Prostate gland (tissue), 2 donors: ENCODE results near the gene FIBCD1. TPM values are rescaled to one million over a fixed set of nuclear protein-coding genes. Genes with fewer than 3 reads are reported as not detected.

Experiments used
- DNase-seq: peaks from one replicate; pipeline ENCODE4 v3.0.0-alpha.2; 2019; ENCODE audit warnings: low spot score
- H3K27ac ChIP-seq, 2 donors: fragments of 200-600 bp; sonication (generic); 2 replicates each; pipeline ENCODE4 v1.5.1; 2017 to 2019
- H3K27me3 ChIP-seq: fragments of 200-600 bp; sonication (generic); replicated peaks from 2 replicates; pipeline ENCODE4 v1.5.1; 2019; ENCODE audit not compliant: insufficient read depth
- H3K36me3 ChIP-seq, 2 donors: fragments of 200-600 bp; sonication (generic); 1 replicate in 1 of 2; 2 replicates in 1 of 2; pipeline versions ENCODE4 v1.5.1 to v1.8.1; 2017 to 2019
- H3K4me1 ChIP-seq: fragments of 200-600 bp; sonication (generic); replicated peaks from 2 replicates; pipeline ENCODE4 v1.5.1; 2019
- H3K4me3 ChIP-seq, 2 donors: fragments of 200-600 bp; sonication (generic); 2 replicates each; pipeline ENCODE4 v1.5.1; 2017 to 2019
- H3K9me3 ChIP-seq: fragments of 200-600 bp; sonication (generic); 2 replicates; pipeline ENCODE4 v1.5.1; 2017
- POLR2A ChIP-seq: fragments of 450-650 bp; IDR thresholded peaks from one replicate; pipeline ENCODE4 v1.6.1; 2016; ENCODE audit warnings: antibody characterized with exemption, mild to moderate bottlenecking
- POLR2AphosphoS5 ChIP-seq: sonication (generic); formaldehyde crosslinking; IDR thresholded peaks from one replicate; pipeline ENCODE4 v1.6.1; 2017; ENCODE audit warnings: antibody characterized with exemption
- WGBS: methylation state at CpG from one replicate; pipeline ENCODE4 v1.1.5; 2018; 5-methylcytosine and 5-hydroxymethylcytosine counted together
- intact Hi-C: fragments of 100-400 bp; cut with DNase I; formaldehyde crosslinking; loops from one replicate; pipeline ENCODE4 v1.14.2; 2022
- total RNA-seq, 2 donors: library from RNA; depleted of rRNA; stranded (reverse); fragments of >200 nt; gene quantifications; one replicate each; pipeline ENCODE4 v1.1.0, GENCODE V29; 2016
- TF ChIP-seq, protein P1 (sequence below), 4 experiments: fragments of 200-600 bp in 2 of 4; fragments of 450-650 bp in 2 of 4; sonication (generic) in 2 of 4; IDR thresholded peaks; 1 replicate in 3 of 4; 2 replicates in 1 of 4; pipeline ENCODE4 v1.5.1; 2016 to 2019; ENCODE audit warnings: antibody characterized with exemption in 4 of 4, mild to moderate bottlenecking in 2 of 4, moderate library complexity in 2 of 4

Gene FIBCD1
- total RNA-seq, 2 donors from 2014 or later = 0.36 to 13.2 TPM

DNA sequence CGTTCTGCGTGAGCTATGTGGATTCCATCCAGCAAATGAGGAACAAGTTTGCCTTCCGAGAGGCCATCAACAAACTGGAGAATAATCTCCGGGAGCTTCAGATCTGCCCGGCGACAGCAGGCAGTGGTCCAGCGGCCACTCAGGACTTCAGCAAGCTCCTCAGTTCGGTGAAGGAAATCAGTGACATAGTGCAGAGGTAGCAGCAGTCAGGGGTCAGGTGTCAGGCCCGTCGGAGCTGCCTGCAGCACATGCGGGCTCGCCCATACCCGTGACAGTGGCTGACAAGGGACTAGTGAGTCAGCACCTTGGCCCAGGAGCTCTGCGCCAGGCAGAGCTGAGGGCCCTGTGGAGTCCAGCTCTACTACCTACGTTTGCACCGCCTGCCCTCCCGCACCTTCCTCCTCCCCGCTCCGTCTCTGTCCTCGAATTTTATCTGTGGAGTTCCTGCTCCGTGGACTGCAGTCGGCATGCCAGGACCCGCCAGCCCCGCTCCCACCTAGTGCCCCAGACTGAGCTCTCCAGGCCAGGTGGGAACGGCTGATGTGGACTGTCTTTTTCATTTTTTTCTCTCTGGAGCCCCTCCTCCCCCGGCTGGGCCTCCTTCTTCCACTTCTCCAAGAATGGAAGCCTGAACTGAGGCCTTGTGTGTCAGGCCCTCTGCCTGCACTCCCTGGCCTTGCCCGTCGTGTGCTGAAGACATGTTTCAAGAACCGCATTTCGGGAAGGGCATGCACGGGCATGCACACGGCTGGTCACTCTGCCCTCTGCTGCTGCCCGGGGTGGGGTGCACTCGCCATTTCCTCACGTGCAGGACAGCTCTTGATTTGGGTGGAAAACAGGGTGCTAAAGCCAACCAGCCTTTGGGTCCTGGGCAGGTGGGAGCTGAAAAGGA lies 53.3 kb downstream of the FIBCD1 start:
- Histone ChIP-seq H3K36me3 (peaks cover 0 to 50% of the 10 kb centered on the region in 2 donors), H3K4me3 (no peak overlapping the region), H3K4me1 (peaks cover 5% of the 10 kb centered on the region), H3K27ac (no peak overlapping the region), H3K27me3 (no peaks in the 10 kb centered on the region), H3K9me3 (no peaks in the 10 kb centered on the region)
- no peak for DNase-seq
- intact Hi-C loops = no loop called here
- 55% methylated on average over 33 of the region's 35 CpGs for WGBS
- TF ChIP-seq, protein P1, sequence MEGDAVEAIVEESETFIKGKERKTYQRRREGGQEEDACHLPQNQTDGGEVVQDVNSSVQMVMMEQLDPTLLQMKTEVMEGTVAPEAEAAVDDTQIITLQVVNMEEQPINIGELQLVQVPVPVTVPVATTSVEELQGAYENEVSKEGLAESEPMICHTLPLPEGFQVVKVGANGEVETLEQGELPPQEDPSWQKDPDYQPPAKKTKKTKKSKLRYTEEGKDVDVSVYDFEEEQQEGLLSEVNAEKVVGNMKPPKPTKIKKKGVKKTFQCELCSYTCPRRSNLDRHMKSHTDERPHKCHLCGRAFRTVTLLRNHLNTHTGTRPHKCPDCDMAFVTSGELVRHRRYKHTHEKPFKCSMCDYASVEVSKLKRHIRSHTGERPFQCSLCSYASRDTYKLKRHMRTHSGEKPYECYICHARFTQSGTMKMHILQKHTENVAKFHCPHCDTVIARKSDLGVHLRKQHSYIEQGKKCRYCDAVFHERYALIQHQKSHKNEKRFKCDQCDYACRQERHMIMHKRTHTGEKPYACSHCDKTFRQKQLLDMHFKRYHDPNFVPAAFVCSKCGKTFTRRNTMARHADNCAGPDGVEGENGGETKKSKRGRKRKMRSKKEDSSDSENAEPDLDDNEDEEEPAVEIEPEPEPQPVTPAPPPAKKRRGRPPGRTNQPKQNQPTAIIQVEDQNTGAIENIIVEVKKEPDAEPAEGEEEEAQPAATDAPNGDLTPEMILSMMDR (IDR thresholded peaks at IDR 0.05) = no peak
- TF ChIP-seq POLR2AphosphoS5 = no peak
- no peak for TF ChIP-seq POLR2A

GRCh38 chr9:130884542-130885483 lies 54.2 kb downstream of the FIBCD1 start:
- DNase-seq = no peak
- no peak overlapping the region for H3K4me3 ChIP-seq
- H3K4me1 ChIP-seq = peaks cover 5% of the 10 kb centered on the region
- intact Hi-C loops = no loop called here
- H3K27ac ChIP-seq = no peak overlapping the region
- H3K9me3 ChIP-seq = no peaks in the 10 kb centered on the region
- WGBS = 71% methylated on average over 47 of the region's 47 CpGs
- no peaks in the 10 kb centered on the region for H3K27me3 ChIP-seq
- peaks cover 7 to 59% of the 10 kb centered on the region in 2 donors for H3K36me3 ChIP-seq
- no peak for TF ChIP-seq POLR2A
- TF ChIP-seq, protein P1 (IDR thresholded peaks at IDR 0.05) = no peak

DNA sequence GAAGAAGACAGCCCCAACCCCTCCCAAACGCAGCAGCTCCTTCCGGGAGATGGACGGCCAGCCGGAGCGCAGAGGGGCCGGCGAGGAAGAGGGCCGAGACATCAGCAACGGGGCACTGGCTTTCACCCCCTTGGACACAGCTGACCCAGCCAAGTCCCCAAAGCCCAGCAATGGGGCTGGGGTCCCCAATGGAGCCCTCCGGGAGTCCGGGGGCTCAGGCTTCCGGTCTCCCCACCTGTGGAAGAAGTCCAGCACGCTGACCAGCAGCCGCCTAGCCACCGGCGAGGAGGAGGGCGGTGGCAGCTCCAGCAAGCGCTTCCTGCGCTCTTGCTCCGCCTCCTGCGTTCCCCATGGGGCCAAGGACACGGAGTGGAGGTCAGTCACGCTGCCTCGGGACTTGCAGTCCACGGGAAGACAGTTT lies 54.9 kb downstream of the FIBCD1 start:
- intact Hi-C loops = no loop called here
- Histone ChIP-seq H3K4me3 (no peak overlapping the region), H3K9me3 (no peaks in the 10 kb centered on the region), H3K27ac (no peak overlapping the region), H3K27me3 (no peaks in the 10 kb centered on the region), H3K4me1 (peaks cover 5% of the 10 kb centered on the region), H3K36me3 (peaks cover 7 to 60% of the 10 kb centered on the region in 2 donors)
- no peak for TF ChIP-seq POLR2A
- TF ChIP-seq, protein P1 (IDR thresholded peaks at IDR 0.05) = no peak
- no peak for TF ChIP-seq POLR2AphosphoS5
- no peak for DNase-seq
- WGBS = 85% methylated on average over 25 of the region's 25 CpGs

GRCh38 chr9:130883479-130883878 lies 55.6 kb downstream of the FIBCD1 start:
- no peak overlapping the region for H3K27ac ChIP-seq
- no peaks in the 10 kb centered on the region for H3K27me3 ChIP-seq
- peaks cover 7 to 53% of the 10 kb centered on the region in 2 donors for H3K36me3 ChIP-seq
- TF ChIP-seq, protein P1 (IDR thresholded peaks at IDR 0.05) = no peak
- no peaks in the 10 kb centered on the region for H3K9me3 ChIP-seq
- no peak for DNase-seq
- H3K4me3 ChIP-seq = no peak overlapping the region
- intact Hi-C loops = no loop called here
- peaks cover 5% of the 10 kb centered on the region for H3K4me1 ChIP-seq
- WGBS = 88% methylated on average over 5 of the region's 5 CpGs
